Tibial artery (tissue), 4 donors: ENCODE data around the gene TMEM260.
A peak's percentile ranks its signal among the peaks of the same experiment; 100 is the strongest.

ENCODE experiments used
- DNase-seq, 2 donors: peaks; one replicate each; pipeline ENCODE4 v3.0.0-alpha.2; 2019
- H3K27ac ChIP-seq, 2 donors: fragments of 200-600 bp; sonication (generic) in 1 of 2; 1 replicate in 1 of 2; 2 replicates in 1 of 2; pipeline ENCODE4 v1.5.1; 2018 to 2019; ENCODE audit warnings: mild to moderate bottlenecking in 1 of 2
- H3K27me3 ChIP-seq, 2 donors: fragments of 200-600 bp; sonication (generic) in 1 of 2; one replicate each; pipeline versions ENCODE4 v1.5.1 to v1.6.0; 2016 to 2019
- H3K36me3 ChIP-seq, 3 donors: fragments of 200-600 bp; sonication (generic) in 2 of 3; one replicate each; pipeline ENCODE4 v1.5.1; 2016 to 2019; ENCODE audit warnings: mild to moderate bottlenecking in 2 of 3
- H3K4me1 ChIP-seq, 4 donors: fragments of 200-600 bp; sonication (generic) in 2 of 4; 1 replicate in 3 of 4; 2 replicates in 1 of 4; pipeline ENCODE4 v1.5.1; 2016 to 2019
- H3K4me3 ChIP-seq, 2 donors: fragments of 200-600 bp; sonication (generic) in 1 of 2; 1 replicate in 1 of 2; 2 replicates in 1 of 2; pipeline ENCODE4 v1.5.1; 2018 to 2019; ENCODE audit warnings: mild to moderate bottlenecking in 2 of 2
- H3K9me3 ChIP-seq, 3 donors: fragments of 200-600 bp; sonication (generic) in 1 of 3; one replicate each; pipeline ENCODE4 v1.5.1; 2016 to 2019
- CTCF ChIP-seq, 2 experiments: fragments of 200-600 bp in 1 of 2; fragments of 450-650 bp in 1 of 2; IDR thresholded peaks; one replicate each; pipeline ENCODE4 v1.5.1; 2017 to 2019; ENCODE audit warnings: antibody characterized with exemption in 2 of 2, mild to moderate bottlenecking in 1 of 2, moderate library complexity in 1 of 2
- intact Hi-C: fragments of 100-400 bp; cut with DNase I; formaldehyde crosslinking; loops from one replicate; pipeline ENCODE4 v1.15.0; 2023; ENCODE audit warnings: low total_unique reads

TMEM260 gene

GRCh38 chr14:56579345-56580220 is at the start of gene TMEM260:
TMEM260 (plus strand) TSS chr14:56579798; CDS start chr14:56579915, 117 bp downstream.
- Histone ChIP-seq H3K4me1 (peaks cover 0 to 34% (median 13%) of the 10 kb centered on the region in 4 donors), H3K27me3 (no peaks in the 10 kb centered on the region), H3K36me3 (no peaks in the 10 kb centered on the region), H3K9me3 (no peaks in the 10 kb centered on the region), H3K27ac (peak within 1 kb of the TSS; percentile 81 to 85), H3K4me3 (peak within 1 kb of the TSS; percentile 82 to 88)
- DNase-seq: peak; percentile 80 to 88
- intact Hi-C loops: no loop called here
- TF ChIP-seq CTCF (IDR thresholded peaks at IDR 0.05): peak; percentile 77 to 93

GRCh38 chr14:56532546-56532945 is 47.1 kb upstream of the TMEM260 start:
- TF ChIP-seq CTCF (IDR thresholded peaks at IDR 0.05): no peak
- intact Hi-C loops: no loop called here
- no peak overlapping the region for H3K4me3 ChIP-seq
- no peaks in the 10 kb centered on the region for H3K9me3 ChIP-seq
- H3K36me3 ChIP-seq: no peaks in the 10 kb centered on the region
- H3K27ac ChIP-seq: no peak overlapping the region
- no peaks in the 10 kb centered on the region for H3K4me1 ChIP-seq
- no peaks in the 10 kb centered on the region for H3K27me3 ChIP-seq
- no peak for DNase-seq

- Histone ChIP-seq H3K36me3 (no peaks in the 10 kb centered on the region), H3K27me3 (no peaks in the 10 kb centered on the region), H3K27ac (no peak overlapping the region), H3K4me1 (no peaks in the 10 kb centered on the region), H3K9me3 (no peaks in the 10 kb centered on the region), H3K4me3 (no peak overlapping the region)
- TF ChIP-seq CTCF (IDR thresholded peaks at IDR 0.05): no peak
- no peak for DNase-seq
- intact Hi-C loops: no loop called here
Observed at GRCh38 chr14:56534656-56535055, 44.9 kb upstream of the TMEM260 start.

GRCh38 chr14:56539862-56540261 is 39.7 kb upstream of the TMEM260 start:
- no peaks in the 10 kb centered on the region for H3K9me3 ChIP-seq
- DNase-seq: no peak
- H3K36me3 ChIP-seq: no peaks in the 10 kb centered on the region
- no peaks in the 10 kb centered on the region for H3K27me3 ChIP-seq
- H3K4me3 ChIP-seq: no peak overlapping the region
- H3K4me1 ChIP-seq: no peaks in the 10 kb centered on the region
- H3K27ac ChIP-seq: no peak overlapping the region
- intact Hi-C loops: no loop called here
- no peak for TF ChIP-seq CTCF (IDR thresholded peaks at IDR 0.05)

- Histone ChIP-seq H3K27me3 (no peaks in the 10 kb centered on the region), H3K9me3 (no peaks in the 10 kb centered on the region), H3K27ac (no peak overlapping the region), H3K4me1 (no peaks in the 10 kb centered on the region), H3K4me3 (no peak overlapping the region), H3K36me3 (no peaks in the 10 kb centered on the region)
- TF ChIP-seq CTCF (IDR thresholded peaks at IDR 0.05): no peak
- intact Hi-C loops: no loop called here
- DNase-seq: no peak
Observed at GRCh38 chr14:56543436-56543835, 36.2 kb upstream of the TMEM260 start.
